Measurements from ENCODE around the gene TAF7. TPM values are rescaled to one million over a fixed set of nuclear protein-coding genes. Genes with fewer than 3 reads are reported as not detected.
A peak's percentile ranks its signal among the peaks of the same experiment; 100 is the strongest.
"Not testable (repeated sequence)": the region's sequence is repeated elsewhere in the genome, so short reads cannot be mapped to it uniquely, and the experiment has no call there.

The TAF7 gene
- total RNA-seq, 2 experiments from 2014 or later: 57.3 to 64.6 TPM

GRCh38 chr5:141326088-141326854 is 5.7 kb upstream of the TAF7 start:
- peak; percentile 79 for DNase-seq
- CTCF ChIA-PET: interaction anchor here (0.6 to 2.1 kb wide), 9 partner anchors 14 to 443 kb away, joined by 3 to 5 read pairs (median 3); partner anchors contain the start of gene DIAPH1
- Mint-ChIP-seq H3K27ac (peak overlapping the region; percentile 70), H3K36me3 (peaks cover 14% of the 10 kb centered on the region), H3K4me1 (peaks cover 15% of the 10 kb centered on the region), H3K4me3 (peak overlapping the region; percentile 77), H3K9me3 (ENCODE audit: low read depth) (peaks cover 9% of the 10 kb centered on the region), H3K27me3 (peaks cover 22% of the 10 kb centered on the region)
- ATAC-seq: peak; percentile 91

GRCh38 chr5:141322261-141322660 is 1.7 kb upstream of the TAF7 start:
- no peak for DNase-seq
- Mint-ChIP-seq H3K27me3 (peaks cover under 1% of the 10 kb centered on the region), H3K27ac (no peak overlapping the region), H3K4me1 (peaks cover 39% of the 10 kb centered on the region), H3K9me3 (ENCODE audit: low read depth) (peaks cover 32% of the 10 kb centered on the region), H3K4me3 (no peak overlapping the region), H3K36me3 (peaks cover 48% of the 10 kb centered on the region)
- no peak for ATAC-seq
- CTCF ChIA-PET: interaction anchor here (1.3 to 4.9 kb wide), 2 partner anchors 190 to 242 kb away, joined by 3 to 33 read pairs; no protein-coding TSS in a partner anchor

GRCh38 chr5:141319699-141320098 is 885 bp downstream of the TAF7 start:
- peak overlapping the region; percentile 100 for H3K27ac Mint-ChIP-seq
- no peak for ATAC-seq
- H3K4me3 Mint-ChIP-seq: peak overlapping the region; percentile 97

GRCh38 chr5:141319202-141319601 is 1.4 kb downstream of the TAF7 start:
- CTCF ChIA-PET: interaction anchor here (1.5 to 4.9 kb wide), 6 partner anchors 11 to 245 kb away, joined by 5 to 35 read pairs (median 12); partner anchors contain the start of genes PCDHGA1 and PCDHGA3
- H3K4me1 Mint-ChIP-seq: peaks cover 32% of the 10 kb centered on the region
- DNase-seq: no peak
- H3K9me3 Mint-ChIP-seq (ENCODE audit: low read depth): peaks cover 47% of the 10 kb centered on the region
- ATAC-seq: no peak
- peak overlapping the region; percentile 13 for H3K4me3 Mint-ChIP-seq
- no peak overlapping the region for H3K27ac Mint-ChIP-seq
- H3K36me3 Mint-ChIP-seq: peaks cover 69% of the 10 kb centered on the region
- no peaks in the 10 kb centered on the region for H3K27me3 Mint-ChIP-seq

More at GRCh38 chr5:141319699-141320098, 885 bp downstream of the TAF7 start:
- H3K36me3 Mint-ChIP-seq: peaks cover 67% of the 10 kb centered on the region
- H3K4me1 Mint-ChIP-seq: peaks cover 32% of the 10 kb centered on the region
- CTCF ChIA-PET: interaction anchor here (1.3 to 4.9 kb wide), 11 partner anchors 10 to 318 kb away, joined by 3 to 35 read pairs (median 6); partner anchors contain the start of genes HDAC3, PCDHGA1, PCDHGA11 and PCDHGA3
- no peak for DNase-seq
- H3K27me3 Mint-ChIP-seq: no peaks in the 10 kb centered on the region
- H3K9me3 Mint-ChIP-seq (ENCODE audit: low read depth): peaks cover 46% of the 10 kb centered on the region

- Mint-ChIP-seq H3K9me3 (ENCODE audit: low read depth) (peaks cover 52% of the 10 kb centered on the region), H3K4me1 (peaks cover 26% of the 10 kb centered on the region), H3K36me3 (peaks cover 78% of the 10 kb centered on the region)
- ATAC-seq, H3K27me3 Mint-ChIP-seq, H3K4me3 Mint-ChIP-seq, CTCF ChIA-PET, H3K27ac Mint-ChIP-seq, DNase-seq: not testable (repeated sequence)
Observed at GRCh38 chr5:141316963-141317362, 3.6 kb downstream of the TAF7 start.

GRCh38 chr5:141313711-141314110 is 6.9 kb downstream of the TAF7 start:
- Mint-ChIP-seq H3K36me3 (peaks cover 57% of the 10 kb centered on the region), H3K4me1 (peaks cover 4% of the 10 kb centered on the region), H3K9me3 (ENCODE audit: low read depth) (peaks cover 45% of the 10 kb centered on the region), H3K4me3 (no peak overlapping the region), H3K27me3 (no peaks in the 10 kb centered on the region), H3K27ac (no peak overlapping the region)
- DNase-seq (no peak), ATAC-seq (no peak)
- CTCF ChIA-PET: no interaction called here

- no peak overlapping the region for H3K27ac Mint-ChIP-seq
- CTCF ChIA-PET: interaction anchor here (1.6 kb wide), 1 partner anchor 13 kb away, joined by 5 read pairs; no protein-coding TSS in a partner anchor
- no peak overlapping the region for H3K4me3 Mint-ChIP-seq
- DNase-seq: no peak
- H3K27me3 Mint-ChIP-seq: no peaks in the 10 kb centered on the region
- no peak for ATAC-seq
- peaks cover 23% of the 10 kb centered on the region for H3K36me3 Mint-ChIP-seq
- peaks cover 28% of the 10 kb centered on the region for H3K9me3 Mint-ChIP-seq (ENCODE audit: low read depth)
- H3K4me1 Mint-ChIP-seq: no peaks in the 10 kb centered on the region
Observed at GRCh38 chr5:141306630-141307029, 14.0 kb downstream of the TAF7 start.

- DNase-seq (no peak), ATAC-seq (no peak)
- no peaks in the 10 kb centered on the region for H3K4me1 Mint-ChIP-seq
- H3K9me3 Mint-ChIP-seq (ENCODE audit: low read depth): peaks cover 20% of the 10 kb centered on the region
- H3K4me3 Mint-ChIP-seq: no peak within 1 kb of the TSS
- CTCF ChIA-PET: no interaction called here
- H3K27ac Mint-ChIP-seq: no peak within 1 kb of the TSS
- peaks cover 18% of the 10 kb centered on the region for H3K36me3 Mint-ChIP-seq
- no peaks in the 10 kb centered on the region for H3K27me3 Mint-ChIP-seq
Observed at GRCh38 chr5:141303756-141304155, 16.8 kb downstream of the TAF7 start, which contains the start of gene SLC25A2. SLC25A2 (minus strand) TSS chr5:141304049; CDS start chr5:141303865, 184 bp downstream.

GRCh38 chr5:141298376-141298775 is 22.2 kb downstream of the TAF7 start:
- ATAC-seq (no peak), DNase-seq (no peak)
- CTCF ChIA-PET: no interaction called here
- Mint-ChIP-seq H3K9me3 (ENCODE audit: low read depth) (peaks cover 22% of the 10 kb centered on the region), H3K27ac (no peak overlapping the region), H3K36me3 (peaks cover 8% of the 10 kb centered on the region), H3K4me1 (no peaks in the 10 kb centered on the region), H3K4me3 (no peak overlapping the region), H3K27me3 (no peaks in the 10 kb centered on the region)

GRCh38 chr5:141272906-141273305 is 47.7 kb downstream of the TAF7 start:
- Mint-ChIP-seq H3K27ac (no peak overlapping the region), H3K4me3 (no peak overlapping the region), H3K9me3 (ENCODE audit: low read depth) (peaks cover 26% of the 10 kb centered on the region), H3K4me1 (no peaks in the 10 kb centered on the region), H3K36me3 (peaks cover 3% of the 10 kb centered on the region), H3K27me3 (no peaks in the 10 kb centered on the region)
- no peak for ATAC-seq
- CTCF ChIA-PET: no interaction called here
- DNase-seq: no peak

GRCh38 chr5:141269195-141269594 is 51.4 kb downstream of the TAF7 start:
- Mint-ChIP-seq H3K9me3 (ENCODE audit: low read depth) (peaks cover 26% of the 10 kb centered on the region), H3K27ac (no peak overlapping the region), H3K36me3 (peaks cover 3% of the 10 kb centered on the region), H3K27me3 (no peaks in the 10 kb centered on the region), H3K4me3 (no peak overlapping the region), H3K4me1 (no peaks in the 10 kb centered on the region)
- DNase-seq (no peak), ATAC-seq (no peak)
- CTCF ChIA-PET: interaction anchor here (0.7 kb wide), 1 partner anchor 49 kb away, joined by 3 read pairs; no protein-coding TSS in a partner anchor

Measured in activated CD8-positive, alpha-beta memory T cell treated with anti-CD3 and anti-CD28 coated beads, Interleukin-2, amount 10 ng/mL, durations not matched to agents 7 days and 5 days (primary cell).